ENCODE measurements around the gene LRRC61. TPM values are rescaled to one million over a fixed set of nuclear protein-coding genes. Genes with fewer than 3 reads are reported as not detected.

Gene LRRC61
- total and polyA plus RNA-seq, 2 of the 13 experiments (the other 11 are each of a cell fraction or from before 2014, with no cell fraction given) = 33.0 to 34.8 TPM

GRCh38 chr7:150351587-150352194 is 28.5 kb downstream of the LRRC61 start (continued):
- no peak for TF ChIP-seq KDM6A (CRISPR knock-in tag; IDR thresholded peaks at IDR 0.05; ENCODE audit: low read depth)
- TF ChIP-seq, protein P1, sequence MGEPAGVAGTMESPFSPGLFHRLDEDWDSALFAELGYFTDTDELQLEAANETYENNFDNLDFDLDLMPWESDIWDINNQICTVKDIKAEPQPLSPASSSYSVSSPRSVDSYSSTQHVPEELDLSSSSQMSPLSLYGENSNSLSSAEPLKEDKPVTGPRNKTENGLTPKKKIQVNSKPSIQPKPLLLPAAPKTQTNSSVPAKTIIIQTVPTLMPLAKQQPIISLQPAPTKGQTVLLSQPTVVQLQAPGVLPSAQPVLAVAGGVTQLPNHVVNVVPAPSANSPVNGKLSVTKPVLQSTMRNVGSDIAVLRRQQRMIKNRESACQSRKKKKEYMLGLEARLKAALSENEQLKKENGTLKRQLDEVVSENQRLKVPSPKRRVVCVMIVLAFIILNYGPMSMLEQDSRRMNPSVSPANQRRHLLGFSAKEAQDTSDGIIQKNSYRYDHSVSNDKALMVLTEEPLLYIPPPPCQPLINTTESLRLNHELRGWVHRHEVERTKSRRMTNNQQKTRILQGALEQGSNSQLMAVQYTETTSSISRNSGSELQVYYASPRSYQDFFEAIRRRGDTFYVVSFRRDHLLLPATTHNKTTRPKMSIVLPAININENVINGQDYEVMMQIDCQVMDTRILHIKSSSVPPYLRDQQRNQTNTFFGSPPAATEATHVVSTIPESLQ (CRISPR knock-in tag; conservative IDR thresholded peaks at IDR 0.05) = no peak
- no peak for TF ChIP-seq MED8 (CRISPR knock-in tag; IDR thresholded peaks at IDR 0.05; ENCODE audit: insufficient replicate concordance)
- TF ChIP-seq, protein P2, sequence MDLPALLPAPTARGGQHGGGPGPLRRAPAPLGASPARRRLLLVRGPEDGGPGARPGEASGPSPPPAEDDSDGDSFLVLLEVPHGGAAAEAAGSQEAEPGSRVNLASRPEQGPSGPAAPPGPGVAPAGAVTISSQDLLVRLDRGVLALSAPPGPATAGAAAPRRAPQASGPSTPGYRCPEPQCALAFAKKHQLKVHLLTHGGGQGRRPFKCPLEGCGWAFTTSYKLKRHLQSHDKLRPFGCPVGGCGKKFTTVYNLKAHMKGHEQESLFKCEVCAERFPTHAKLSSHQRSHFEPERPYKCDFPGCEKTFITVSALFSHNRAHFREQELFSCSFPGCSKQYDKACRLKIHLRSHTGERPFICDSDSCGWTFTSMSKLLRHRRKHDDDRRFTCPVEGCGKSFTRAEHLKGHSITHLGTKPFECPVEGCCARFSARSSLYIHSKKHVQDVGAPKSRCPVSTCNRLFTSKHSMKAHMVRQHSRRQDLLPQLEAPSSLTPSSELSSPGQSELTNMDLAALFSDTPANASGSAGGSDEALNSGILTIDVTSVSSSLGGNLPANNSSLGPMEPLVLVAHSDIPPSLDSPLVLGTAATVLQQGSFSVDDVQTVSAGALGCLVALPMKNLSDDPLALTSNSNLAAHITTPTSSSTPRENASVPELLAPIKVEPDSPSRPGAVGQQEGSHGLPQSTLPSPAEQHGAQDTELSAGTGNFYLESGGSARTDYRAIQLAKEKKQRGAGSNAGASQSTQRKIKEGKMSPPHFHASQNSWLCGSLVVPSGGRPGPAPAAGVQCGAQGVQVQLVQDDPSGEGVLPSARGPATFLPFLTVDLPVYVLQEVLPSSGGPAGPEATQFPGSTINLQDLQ (CRISPR knock-in tag; IDR thresholded peaks at IDR 0.05) = no peak
- TF ChIP-seq ZNF646 (CRISPR knock-in tag; IDR thresholded peaks at IDR 0.05) = no peak
- TF ChIP-seq, protein P3, sequence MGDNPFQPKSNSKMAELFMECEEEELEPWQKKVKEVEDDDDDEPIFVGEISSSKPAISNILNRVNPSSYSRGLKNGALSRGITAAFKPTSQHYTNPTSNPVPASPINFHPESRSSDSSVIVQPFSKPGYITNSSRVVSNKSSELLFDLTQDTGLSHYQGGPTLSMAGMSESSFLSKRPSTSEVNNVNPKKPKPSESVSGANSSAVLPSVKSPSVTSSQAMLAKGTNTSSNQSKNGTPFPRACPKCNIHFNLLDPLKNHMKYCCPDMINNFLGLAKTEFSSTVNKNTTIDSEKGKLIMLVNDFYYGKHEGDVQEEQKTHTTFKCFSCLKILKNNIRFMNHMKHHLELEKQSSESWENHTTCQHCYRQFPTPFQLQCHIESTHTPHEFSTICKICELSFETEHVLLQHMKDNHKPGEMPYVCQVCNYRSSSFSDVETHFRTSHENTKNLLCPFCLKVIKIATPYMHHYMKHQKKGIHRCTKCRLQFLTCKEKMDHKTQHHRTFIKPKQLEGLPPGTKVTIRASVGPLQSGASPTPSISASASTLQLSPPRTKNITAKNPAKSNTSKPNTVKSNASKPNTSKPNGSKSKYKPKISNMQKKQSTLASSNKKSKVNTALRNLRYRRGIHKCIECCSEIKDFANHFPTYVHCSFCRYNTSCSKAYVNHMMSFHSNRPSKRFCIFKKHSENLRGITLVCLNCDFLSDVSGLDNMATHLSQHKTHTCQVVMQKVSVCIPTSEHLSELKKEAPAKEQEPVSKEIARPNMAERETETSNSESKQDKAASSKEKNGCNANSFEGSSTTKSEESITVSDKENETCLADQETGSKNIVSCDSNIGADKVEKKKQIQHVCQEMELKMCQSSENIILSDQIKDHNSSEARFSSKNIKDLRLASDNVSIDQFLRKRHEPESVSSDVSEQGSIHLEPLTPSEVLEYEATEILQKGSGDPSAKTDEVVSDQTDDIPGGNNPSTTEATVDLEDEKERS (CRISPR knock-in tag; IDR thresholded peaks at IDR 0.05) = no peak
- TF ChIP-seq CREB1 (IDR thresholded peaks at IDR 0.05) = no peak
- TF ChIP-seq CREB1 (CRISPR knock-in tag; IDR thresholded peaks at IDR 0.05) = no peak
- no peak for TF ChIP-seq SKI (IDR thresholded peaks at IDR 0.05; ENCODE audit: partially characterized antibody)
- no peak for TF ChIP-seq ZNF652 (CRISPR knock-in tag; IDR thresholded peaks at IDR 0.05; ENCODE audit: borderline replicate concordance, low read depth)

Data from HepG2 (cell line).